Measurements from ENCODE around the gene ERMP1. TPM values are rescaled to one million over a fixed set of nuclear protein-coding genes. Genes with fewer than 3 reads are reported as not detected.

ERMP1 gene
- total and polyA plus RNA-seq, 2 of the 8 experiments (the other 6 are each of a cell fraction or from before 2014, with no cell fraction given): 12.8 to 16.7 TPM

- TF ChIP-seq ATF3 (IDR thresholded peaks at IDR 0.05; ENCODE audit: insufficient read depth, low read depth, low read length) (no peak), RBBP5 (IDR thresholded peaks at IDR 0.05; ENCODE audit: borderline replicate concordance, low read depth, low read length) (no peak), EGR1 (IDR thresholded peaks at IDR 0.05; ENCODE audit: borderline replicate concordance, low read depth, low read length) (no peak), SP2 (IDR thresholded peaks at IDR 0.05; ENCODE audit: low read length) (no peak), GABPA (IDR thresholded peaks at IDR 0.05; ENCODE audit: borderline replicate concordance, insufficient read depth, low read length) (no peak)
Measured at GRCh38 chr9:5863092-5863746, 30.3 kb upstream of the ERMP1 start (continued).

Data from H1 (cell line).